ENCODE results near the gene SLIT1. TPM values are rescaled to one million over a fixed set of nuclear protein-coding genes. Genes with fewer than 3 reads are reported as not detected.

The SLIT1 gene
- total and polyA plus RNA-seq, 2 of the 8 experiments (the other 6 are each of a cell fraction or from before 2014, with no cell fraction given), result 0.70 to 0.88 TPM

GRCh38 chr10:97065686-97066660 lies 119.8 kb downstream of the SLIT1 start:
- Histone ChIP-seq H3K4me3 (ENCODE audit: extremely low read depth in 1 of 4, insufficient read depth in 2 of 4, low read depth in 3 of 4, low read length in 4 of 4) (no peak overlapping the region; a peak in 1 of 8 replicates), H3K79me2 (ENCODE audit: control insufficient read depth in 1 of 2, insufficient read depth in 2 of 2, low read length in 2 of 2) (no peaks in the 10 kb centered on the region), H2AFZ (ENCODE audit: low read length) (no peak overlapping the region), H2BK20ac (ENCODE audit: low read length) (no peak overlapping the region), H3K23me2 (ENCODE audit: low read depth, low read length) (no peaks in the 10 kb centered on the region), H3K9me3 (ENCODE audit: insufficient read depth in 2 of 2, low read depth in 1 of 2, low read length in 1 of 2) (0 out of 4 replicates have a peak, but pooled peaks cover 0 to 3% of the 10 kb centered on the region in 2 experiments), H4K8ac (ENCODE audit: extremely low read depth, insufficient read depth, low read length) (no peak overlapping the region), H3K14ac (ENCODE audit: insufficient read length) (no peak overlapping the region), H4K20me1 (replicated peaks in 1 of 2; ENCODE audit: control insufficient read depth in 1 of 2, insufficient read depth in 2 of 2, low read length in 2 of 2) (no peaks in the 10 kb centered on the region), H3K36me3 (ENCODE audit: control insufficient read depth in 2 of 4, insufficient read depth in 4 of 4, low read length in 3 of 4) (no peaks in the 10 kb centered on the region), H2BK15ac (ENCODE audit: low read length) (no peak overlapping the region), H3K56ac (replicated peaks; ENCODE audit: insufficient read length, low read depth, low read length) (no peak overlapping the region), H2BK120ac (replicated peaks; ENCODE audit: low read depth, low read length) (no peak overlapping the region), H3K4ac (replicated peaks; ENCODE audit: insufficient read length, low read depth, low read length) (no peak overlapping the region), H2AK5ac (ENCODE audit: low read depth, low read length) (no peak overlapping the region; the same call in 1 of the 2 replicates), H3K79me1 (ENCODE audit: low read depth, low read length) (no peaks in the 10 kb centered on the region), H2BK5ac (ENCODE audit: low read depth, low read length) (no peak overlapping the region), H3K27ac (ENCODE audit: low read depth, low read length) (no peak overlapping the region), H3K27me3 (replicated peaks in 1 of 4; ENCODE audit: control insufficient read depth in 3 of 4, extremely low read depth in 1 of 4, insufficient read depth in 3 of 4, low read length in 3 of 4) (no peaks in the 10 kb centered on the region; a peak in 1 of 7 replicates), H3K4me1 (replicated peaks in 1 of 4; ENCODE audit: control insufficient read depth in 3 of 4, insufficient read depth in 4 of 4, low read length in 3 of 4) (peaks cover 0 to 12% (median 7%) of the 10 kb centered on the region in 4 experiments; a peak in 5 of 7 replicates), H4K5ac (ENCODE audit: insufficient read length, low read depth, low read length) (no peak overlapping the region), H3K23ac (ENCODE audit: insufficient read length) (no peak overlapping the region), H3K9ac (replicated peaks in 1 of 4; ENCODE audit: extremely low read depth in 1 of 4, low read depth in 3 of 4, low read length in 3 of 4) (no peak overlapping the region), H3K4me2 (ENCODE audit: insufficient read depth in 1 of 2, low read depth in 2 of 2, low read length in 2 of 2) (no peak overlapping the region), H4K91ac (replicated peaks; ENCODE audit: insufficient read length, low read length) (no peak overlapping the region), H3K18ac (ENCODE audit: extremely low read depth, low read length) (no peak overlapping the region), H2BK12ac (ENCODE audit: low read depth, low read length) (0 out of 2 replicates have a peak overlapping the region, but pooled peaks have one; percentile 12)
- DNase-seq (ENCODE audit: low read depth in 1 of 2, low spot score in 2 of 2) (no peak), FAIRE-seq (no peak)
- 78% methylated on average over 18 of the region's 18 CpGs; no CpG with 5 or more reads in 1 of the 2 experiments for WGBS, 2 experiments (ENCODE audit: extremely low coverage in 1 of 2, insufficient coverage in 1 of 2, insufficient read length in 1 of 2, insufficient replicate concordance in 2 of 2, low coverage in 1 of 2, low lambda C conversion rate in 2 of 2, missing lambda C conversion rate in 1 of 2)
- POLR2A ChIA-PET (ENCODE audit: partially characterized antibody), result interaction anchor here (0.5 to 0.8 kb wide), 2 partner anchors 9 to 40 kb away, joined by 3 read pairs; no protein-coding TSS in a partner anchor
- CTCF ChIA-PET (ENCODE audit: partially characterized antibody), result interaction anchor here (0.7 to 42.3 kb wide), 13 partner anchors 8 to 425 kb away, joined by 3 to 1348 read pairs (median 6); partner anchors contain the start of gene SLIT1
- TF ChIP-seq POLR2A (IDR thresholded peaks at IDR 0.05; ENCODE audit: control extremely low read depth in 1 of 2, low read depth in 2 of 2, low read length in 2 of 2) (no peak), PHF8 (conservative IDR thresholded peaks at IDR 0.05; ENCODE audit: low read depth, low read length) (no peak), RFX5 (IDR thresholded peaks at IDR 0.05; ENCODE audit: borderline replicate concordance, low read depth, low read length) (no peak), RAD21 (IDR thresholded peaks at IDR 0.05 in 1 of 2, conservative IDR thresholded peaks at IDR 0.05 in 1 of 2; ENCODE audit: low read depth in 2 of 2, low read length in 2 of 2) (no peak), CHD2 (IDR thresholded peaks at IDR 0.05; ENCODE audit: low read length) (peak; percentile 74), KDM4A (IDR thresholded peaks at IDR 0.05; ENCODE audit: low read depth, low read length, severe bottlenecking) (no peak), CTBP2 (IDR thresholded peaks at IDR 0.05; ENCODE audit: borderline replicate concordance, insufficient read depth, insufficient read length, low read length) (no peak), E2F6 (IDR thresholded peaks at IDR 0.05) (0 out of 2 replicates have a peak, but pooled peaks have one; percentile 34)

All from H1 (cell line).